ENCODE data around the gene LRRC3. TPM values are rescaled to one million over a fixed set of nuclear protein-coding genes. Genes with fewer than 3 reads are reported as not detected.

The LRRC3 gene
- total RNA-seq, 2 experiments from 2014 or later: 3.0 to 3.5 TPM

DNA sequence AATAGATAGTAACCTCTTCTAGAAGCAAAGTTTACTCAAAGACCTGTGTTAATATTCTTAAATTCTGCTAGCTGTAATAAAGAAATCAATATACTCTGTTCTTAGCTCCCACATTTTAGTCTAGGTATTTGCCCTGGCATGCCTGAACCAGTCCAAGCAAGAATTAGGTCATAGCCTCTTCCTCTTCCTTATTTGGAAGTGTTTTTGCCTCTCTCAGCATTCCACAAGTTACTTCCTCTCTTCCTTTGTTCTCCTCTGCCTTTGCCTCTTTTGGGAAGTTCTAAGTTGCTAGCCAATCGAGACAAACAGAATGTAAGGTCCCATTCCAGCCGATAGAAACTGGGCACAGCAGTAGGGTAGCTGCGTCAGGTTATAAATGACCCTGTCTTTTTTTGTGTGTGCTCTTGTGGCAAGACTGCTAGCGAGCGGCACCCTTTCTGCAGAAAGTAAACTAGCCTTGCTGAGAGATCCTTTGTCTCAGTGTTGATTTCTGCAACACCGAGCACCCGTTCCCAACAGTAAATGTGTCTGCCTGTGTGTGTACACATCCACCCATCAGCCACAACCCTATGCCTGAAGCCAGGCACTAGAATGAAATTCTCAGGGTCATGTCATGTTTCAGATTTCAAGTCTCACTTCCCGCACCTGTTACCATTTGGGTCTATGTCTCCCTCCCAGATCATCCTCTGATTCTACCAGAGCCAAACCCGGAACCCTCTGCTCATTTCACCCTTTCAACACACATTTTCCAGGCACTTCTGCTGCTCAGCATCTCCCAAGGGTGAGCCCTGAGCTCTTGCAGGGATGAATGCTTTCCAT is 37.5 kb downstream of the LRRC3 start:
- ATAC-seq (ENCODE audit: low read depth): no peak
- Mint-ChIP-seq H3K27me3 (peaks cover 18% of the 10 kb centered on the region), H3K27ac (no peak overlapping the region), H3K4me3 (no peak overlapping the region), H3K9me3 (peaks cover 16% of the 10 kb centered on the region), H3K4me1 (peaks cover 10% of the 10 kb centered on the region), H3K36me3 (peaks cover 9% of the 10 kb centered on the region)
- POLR2A ChIA-PET: no interaction called here
- DNase-seq: no peak

DNA sequence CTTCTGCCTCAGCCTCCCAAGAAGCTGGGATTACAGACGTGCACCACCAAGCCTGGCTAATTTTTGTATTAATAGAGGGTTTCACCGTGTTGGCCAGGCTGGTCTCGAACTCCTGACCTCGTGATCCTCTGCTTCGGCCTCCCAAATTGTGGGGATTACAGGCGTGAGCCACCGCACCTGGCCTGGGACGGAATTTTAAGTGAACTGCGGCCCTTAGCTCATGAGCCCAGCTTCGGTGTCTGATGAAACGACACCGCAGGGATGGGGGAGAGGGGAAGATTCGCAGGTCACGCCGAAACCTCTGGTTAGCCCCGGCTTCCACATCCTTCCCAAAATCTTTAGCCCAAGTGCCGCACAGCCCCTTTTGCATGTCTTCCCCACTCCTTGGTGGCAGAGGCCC is 39.1 kb downstream of the LRRC3 start:
- Mint-ChIP-seq H3K27ac (no peak overlapping the region), H3K36me3 (peaks cover 9% of the 10 kb centered on the region), H3K4me3 (no peak overlapping the region), H3K9me3 (peaks cover 16% of the 10 kb centered on the region), H3K27me3 (peaks cover 19% of the 10 kb centered on the region), H3K4me1 (peaks cover 10% of the 10 kb centered on the region)
- ATAC-seq (ENCODE audit: low read depth) (no peak), DNase-seq (no peak)
- POLR2A ChIA-PET: interaction anchor here (0.6 kb wide), 1 partner anchor 515 kb away, joined by 4 read pairs; no protein-coding TSS in a partner anchor

DNA sequence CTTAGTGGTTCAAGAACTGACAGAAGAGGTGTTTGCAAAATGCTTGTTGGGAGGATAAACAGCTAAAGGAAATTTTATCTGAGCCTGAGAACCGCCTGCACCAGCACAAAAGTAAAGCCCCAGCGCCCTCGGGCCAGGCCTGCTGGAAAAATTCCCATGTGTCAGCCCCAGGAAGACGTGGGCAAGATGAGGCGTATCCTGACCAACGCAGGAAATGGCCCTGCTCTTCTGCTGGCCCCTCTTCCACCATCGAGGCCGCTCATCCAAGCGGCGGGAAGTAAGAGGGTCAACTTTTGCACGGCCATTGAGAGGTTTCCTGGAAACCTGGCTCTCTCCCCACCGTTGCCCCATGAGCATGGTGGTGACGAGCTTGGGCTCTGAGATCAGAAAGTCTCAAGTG is 39.6 kb downstream of the LRRC3 start:
- POLR2A ChIA-PET: interaction anchor here (0.6 kb wide), 1 partner anchor 515 kb away, joined by 4 read pairs; no protein-coding TSS in a partner anchor
- H3K27ac Mint-ChIP-seq: no peak overlapping the region
- no peak overlapping the region for H3K4me3 Mint-ChIP-seq
- H3K27me3 Mint-ChIP-seq: peaks cover 17% of the 10 kb centered on the region
- DNase-seq (no peak), ATAC-seq (ENCODE audit: low read depth) (no peak)
- H3K9me3 Mint-ChIP-seq: peaks cover 16% of the 10 kb centered on the region
- H3K4me1 Mint-ChIP-seq: peaks cover 9% of the 10 kb centered on the region
- peaks cover 9% of the 10 kb centered on the region for H3K36me3 Mint-ChIP-seq

DNA sequence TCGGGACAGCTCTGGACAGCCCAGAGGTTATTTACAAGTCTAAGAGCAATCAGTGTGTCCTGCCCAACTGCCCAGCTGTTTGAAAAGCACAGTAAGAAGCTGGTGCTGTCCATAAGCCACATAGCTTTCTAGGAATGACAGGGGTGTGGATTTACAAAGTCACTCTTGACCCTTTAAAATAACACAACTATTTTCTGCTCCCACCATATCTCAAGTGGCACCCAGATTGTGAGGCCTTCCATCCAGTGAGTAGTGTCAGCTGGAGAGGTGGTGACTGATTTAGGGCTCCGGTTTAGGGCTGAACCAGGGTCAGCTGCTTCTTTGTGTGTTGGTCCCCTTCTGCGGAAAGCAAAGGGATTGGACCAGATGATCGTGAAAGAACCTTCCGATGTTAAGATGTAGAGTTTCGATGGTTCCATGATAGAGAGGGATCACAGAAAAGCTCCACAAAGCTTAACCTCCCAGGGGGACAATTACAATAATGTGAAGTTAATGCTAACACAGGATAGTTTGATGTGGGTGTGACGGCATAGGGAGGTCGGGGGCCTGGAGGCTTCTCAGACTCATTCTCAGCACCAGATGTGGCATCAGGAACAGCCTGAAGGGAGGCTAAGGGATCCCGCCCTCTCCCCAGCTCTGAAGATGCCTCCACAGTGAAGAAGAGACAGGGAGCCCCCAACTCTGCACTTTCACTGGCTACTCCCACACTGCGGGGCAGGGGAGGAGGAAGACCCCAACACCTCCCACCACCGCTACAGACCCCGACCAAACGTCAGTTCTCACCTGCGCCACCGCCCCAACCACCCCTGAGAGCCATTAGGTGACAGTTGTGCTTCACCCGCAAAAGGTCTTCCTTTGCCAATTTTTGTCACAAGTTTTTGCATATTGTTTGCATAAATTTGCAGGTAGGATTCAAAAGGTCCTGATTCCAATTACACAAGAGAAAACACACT is 40.6 kb downstream of the LRRC3 start:
- Mint-ChIP-seq H3K36me3 (peaks cover 9% of the 10 kb centered on the region), H3K4me3 (no peak overlapping the region), H3K27ac (no peak overlapping the region), H3K27me3 (peaks cover 13% of the 10 kb centered on the region), H3K9me3 (peaks cover 16% of the 10 kb centered on the region), H3K4me1 (peaks cover 8% of the 10 kb centered on the region)
- POLR2A ChIA-PET: no interaction called here
- ATAC-seq (ENCODE audit: low read depth) (no peak), DNase-seq (no peak)

DNA sequence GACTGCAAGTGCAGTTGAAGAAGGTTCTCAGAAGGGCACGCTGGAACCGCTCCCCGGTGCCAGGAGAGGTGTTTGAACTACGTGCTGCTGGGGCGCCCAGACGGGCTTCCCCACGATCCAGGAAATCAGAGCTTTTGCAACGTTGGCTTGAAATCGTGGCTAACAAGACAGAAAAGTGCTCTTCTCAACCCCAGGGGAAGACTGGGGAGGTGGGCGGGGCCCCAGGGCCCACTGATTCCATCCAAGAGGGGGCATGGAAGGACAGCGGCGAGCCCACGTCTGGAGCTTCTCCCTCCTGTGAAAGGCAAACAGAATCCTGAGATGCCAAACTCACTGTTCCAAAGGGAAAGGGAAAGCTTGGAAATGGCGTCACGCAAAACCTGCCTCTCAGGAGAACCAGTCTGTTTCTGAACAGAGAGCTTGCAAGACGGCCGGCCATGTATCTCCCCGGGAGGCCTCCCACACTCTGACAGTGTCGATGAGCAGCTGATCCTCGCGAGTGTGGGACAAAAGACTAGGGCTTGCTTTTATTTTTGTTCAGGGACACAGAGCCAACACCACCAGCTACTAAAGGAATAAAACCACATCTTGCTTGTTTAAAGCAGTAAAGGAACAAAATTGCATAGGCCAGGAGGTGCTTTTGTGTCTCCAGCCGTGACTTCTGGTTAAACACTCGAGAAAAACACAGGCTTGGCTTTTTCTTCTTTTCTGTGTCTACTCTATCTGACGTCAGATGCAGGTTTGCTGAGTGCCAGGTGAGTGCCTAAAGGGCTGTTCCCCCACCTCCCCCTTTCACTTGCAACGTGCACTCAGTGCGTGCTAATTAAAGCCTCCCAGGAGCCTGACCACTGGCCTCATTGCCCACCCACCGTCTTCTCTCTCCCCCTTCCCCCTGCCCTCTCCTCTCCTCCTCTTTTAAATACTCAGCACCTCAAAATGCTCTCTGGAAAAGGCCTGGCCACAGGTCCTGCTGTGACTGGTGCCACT is 41.5 kb downstream of the LRRC3 start:
- Mint-ChIP-seq H3K27ac (no peak overlapping the region), H3K9me3 (peaks cover 14% of the 10 kb centered on the region), H3K4me3 (no peak overlapping the region), H3K36me3 (peaks cover 5% of the 10 kb centered on the region), H3K27me3 (peaks cover 13% of the 10 kb centered on the region), H3K4me1 (peaks cover 8% of the 10 kb centered on the region)
- POLR2A ChIA-PET: no interaction called here
- no peak for DNase-seq
- ATAC-seq (ENCODE audit: low read depth): no peak

DNA sequence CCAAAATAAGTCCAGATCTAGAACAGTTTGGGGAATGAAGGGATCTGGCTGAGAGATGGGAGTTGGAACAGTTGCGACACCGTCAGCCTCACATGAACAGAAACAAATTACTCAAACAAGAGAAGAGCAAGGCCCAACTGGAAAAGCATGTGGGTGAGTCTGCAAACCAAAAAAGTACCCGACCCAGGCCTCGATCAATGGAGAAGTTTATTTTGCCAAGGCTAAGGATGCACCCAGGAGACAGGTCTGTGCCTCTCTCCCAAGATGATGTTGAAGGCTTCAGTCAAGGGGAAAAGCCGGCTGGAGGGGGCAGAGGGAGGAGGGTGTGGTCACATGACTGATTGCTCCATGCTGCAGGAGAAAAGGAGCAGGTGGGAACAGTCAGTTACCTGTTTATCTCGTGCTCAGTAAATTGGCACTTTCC is 42.4 kb downstream of the LRRC3 start:
- Mint-ChIP-seq H3K27me3 (peaks cover 13% of the 10 kb centered on the region), H3K27ac (no peak overlapping the region), H3K9me3 (peaks cover 6% of the 10 kb centered on the region), H3K36me3 (peaks cover under 1% of the 10 kb centered on the region), H3K4me1 (peaks cover 6% of the 10 kb centered on the region), H3K4me3 (no peak overlapping the region)
- no peak for ATAC-seq (ENCODE audit: low read depth)
- POLR2A ChIA-PET: no interaction called here
- no peak for DNase-seq

DNA sequence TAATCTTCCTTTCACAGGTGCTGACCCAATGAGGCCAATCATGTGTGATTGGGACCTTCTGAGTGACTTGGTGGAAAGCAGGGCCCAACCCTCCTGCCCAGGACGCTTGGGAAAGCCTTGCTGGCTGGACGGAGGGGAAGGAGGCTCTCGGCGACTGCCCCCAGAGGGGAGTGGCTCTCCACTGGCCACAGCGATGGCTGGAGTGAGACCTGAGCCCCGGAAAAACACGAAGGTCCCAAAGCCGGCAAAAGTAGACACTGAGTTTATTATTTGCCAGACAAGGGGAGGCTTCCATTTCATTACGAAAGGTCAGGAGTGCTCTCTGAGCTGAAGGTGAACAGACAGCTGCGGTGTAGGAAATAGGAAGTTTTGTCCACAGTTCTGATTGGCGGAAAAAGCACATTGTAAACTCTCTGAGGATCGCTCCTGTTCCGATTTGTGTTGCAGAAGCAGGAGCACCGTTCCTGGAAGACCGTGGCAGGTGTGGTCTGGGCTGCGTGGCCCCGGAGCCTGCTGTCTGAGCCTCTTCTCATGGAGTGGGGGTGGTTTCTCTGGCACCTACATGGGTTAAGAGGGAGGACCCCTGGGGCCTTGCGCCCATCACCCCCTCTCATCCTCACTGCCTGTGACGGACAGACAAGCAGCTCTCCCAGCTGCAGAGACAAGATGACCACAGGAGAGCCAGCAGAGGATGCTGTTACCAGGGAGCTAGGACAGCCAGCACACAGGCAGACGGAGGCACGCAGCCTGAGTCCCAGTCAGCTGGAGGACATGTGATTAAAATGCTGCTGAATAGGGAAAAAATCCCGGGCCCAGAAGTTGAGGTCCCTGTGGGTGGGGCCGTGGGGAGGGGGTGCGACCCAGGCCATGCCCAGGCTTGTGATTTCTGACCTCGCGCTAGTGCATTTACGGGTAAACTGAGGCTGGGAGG is 43.2 kb downstream of the LRRC3 start:
- no peaks in the 10 kb centered on the region for H3K36me3 Mint-ChIP-seq
- H3K9me3 Mint-ChIP-seq: peaks cover 1% of the 10 kb centered on the region
- POLR2A ChIA-PET: no interaction called here
- H3K27ac Mint-ChIP-seq: no peak overlapping the region
- no peak for ATAC-seq (ENCODE audit: low read depth)
- peaks cover 6% of the 10 kb centered on the region for H3K4me1 Mint-ChIP-seq
- H3K27me3 Mint-ChIP-seq: peaks cover 13% of the 10 kb centered on the region
- H3K4me3 Mint-ChIP-seq: no peak overlapping the region
- no peak for DNase-seq

DNA sequence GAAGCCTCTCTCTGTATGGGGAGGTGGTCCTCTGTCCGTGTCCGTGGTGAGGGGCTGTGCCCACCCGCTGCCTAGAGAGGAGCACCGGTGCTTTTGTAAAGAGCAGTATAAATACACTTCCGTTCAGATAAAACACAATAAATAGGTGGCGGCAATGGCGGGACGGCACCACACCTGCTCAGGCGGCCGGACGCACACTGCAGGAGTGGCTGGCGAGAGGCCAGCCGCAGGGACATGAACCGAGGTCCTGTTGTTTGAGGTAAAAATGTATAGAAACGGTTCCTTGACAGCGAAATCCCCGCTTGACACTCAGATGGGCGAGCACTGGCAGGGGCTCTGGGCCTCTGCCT is 43.9 kb downstream of the LRRC3 start:
- ATAC-seq (ENCODE audit: low read depth) (no peak), DNase-seq (no peak)
- Mint-ChIP-seq H3K4me3 (no peak overlapping the region), H3K4me1 (peaks cover 11% of the 10 kb centered on the region), H3K9me3 (peaks cover 1% of the 10 kb centered on the region), H3K27me3 (peaks cover 13% of the 10 kb centered on the region), H3K27ac (no peak overlapping the region), H3K36me3 (no peaks in the 10 kb centered on the region)
- POLR2A ChIA-PET: no interaction called here

DNA sequence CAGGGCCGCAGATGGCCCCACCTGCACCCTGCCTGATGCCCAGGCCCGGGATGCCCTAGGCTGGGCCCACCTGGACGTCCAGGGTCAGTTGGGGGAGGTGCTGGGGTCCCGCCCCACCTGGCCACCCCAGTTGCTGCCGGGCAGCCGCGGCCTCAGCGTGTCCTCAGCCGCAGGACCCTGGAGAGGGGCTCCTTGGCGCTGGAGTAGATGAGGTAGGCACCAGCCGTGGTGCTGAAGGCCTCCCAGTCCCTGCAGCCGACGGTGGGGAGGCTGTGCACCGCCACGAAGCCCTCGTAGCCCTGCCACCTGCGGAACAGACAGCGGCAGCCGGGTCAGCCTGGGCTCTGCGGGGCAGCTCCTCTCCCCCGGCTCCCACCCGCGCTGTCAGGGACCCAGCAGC is 44.3 kb downstream of the LRRC3 start:
- H3K36me3 Mint-ChIP-seq: no peaks in the 10 kb centered on the region
- peaks cover 1% of the 10 kb centered on the region for H3K9me3 Mint-ChIP-seq
- POLR2A ChIA-PET: no interaction called here

DNA sequence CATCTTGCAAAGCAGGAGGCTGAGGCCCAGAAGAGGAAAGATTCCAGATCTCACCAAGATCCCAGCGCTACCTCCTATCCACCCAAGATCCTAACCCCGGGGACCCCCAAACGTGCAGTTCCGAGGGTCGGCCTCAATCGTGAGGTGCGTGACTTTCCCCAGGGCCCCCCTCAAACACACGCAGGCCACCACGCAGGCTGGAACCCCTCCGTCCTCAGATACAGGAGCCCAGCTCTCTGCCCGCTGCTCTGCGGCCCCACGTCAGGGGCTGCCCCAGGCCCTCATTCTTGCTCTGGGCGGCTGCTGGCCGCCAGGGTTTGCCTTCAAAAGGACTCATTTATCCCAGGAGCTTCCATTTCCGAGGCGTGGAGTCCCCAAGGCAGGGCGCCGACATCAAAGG is 44.8 kb downstream of the LRRC3 start:
- H3K36me3 Mint-ChIP-seq: no peaks in the 10 kb centered on the region
- H3K4me3 Mint-ChIP-seq: no peak overlapping the region
- DNase-seq (no peak), ATAC-seq (ENCODE audit: low read depth) (no peak)
- peaks cover 1% of the 10 kb centered on the region for H3K9me3 Mint-ChIP-seq
- H3K27me3 Mint-ChIP-seq: peaks cover 13% of the 10 kb centered on the region
- POLR2A ChIA-PET: no interaction called here
- no peak overlapping the region for H3K27ac Mint-ChIP-seq
- peaks cover 12% of the 10 kb centered on the region for H3K4me1 Mint-ChIP-seq

More for the DNA sequence above, 44.3 kb downstream of the LRRC3 start:
- no peak overlapping the region for H3K27ac Mint-ChIP-seq
- H3K27me3 Mint-ChIP-seq: peaks cover 13% of the 10 kb centered on the region
- H3K4me1 Mint-ChIP-seq: peaks cover 12% of the 10 kb centered on the region
- ATAC-seq (ENCODE audit: low read depth) (no peak), DNase-seq (no peak)
- H3K4me3 Mint-ChIP-seq: no peak overlapping the region

DNA sequence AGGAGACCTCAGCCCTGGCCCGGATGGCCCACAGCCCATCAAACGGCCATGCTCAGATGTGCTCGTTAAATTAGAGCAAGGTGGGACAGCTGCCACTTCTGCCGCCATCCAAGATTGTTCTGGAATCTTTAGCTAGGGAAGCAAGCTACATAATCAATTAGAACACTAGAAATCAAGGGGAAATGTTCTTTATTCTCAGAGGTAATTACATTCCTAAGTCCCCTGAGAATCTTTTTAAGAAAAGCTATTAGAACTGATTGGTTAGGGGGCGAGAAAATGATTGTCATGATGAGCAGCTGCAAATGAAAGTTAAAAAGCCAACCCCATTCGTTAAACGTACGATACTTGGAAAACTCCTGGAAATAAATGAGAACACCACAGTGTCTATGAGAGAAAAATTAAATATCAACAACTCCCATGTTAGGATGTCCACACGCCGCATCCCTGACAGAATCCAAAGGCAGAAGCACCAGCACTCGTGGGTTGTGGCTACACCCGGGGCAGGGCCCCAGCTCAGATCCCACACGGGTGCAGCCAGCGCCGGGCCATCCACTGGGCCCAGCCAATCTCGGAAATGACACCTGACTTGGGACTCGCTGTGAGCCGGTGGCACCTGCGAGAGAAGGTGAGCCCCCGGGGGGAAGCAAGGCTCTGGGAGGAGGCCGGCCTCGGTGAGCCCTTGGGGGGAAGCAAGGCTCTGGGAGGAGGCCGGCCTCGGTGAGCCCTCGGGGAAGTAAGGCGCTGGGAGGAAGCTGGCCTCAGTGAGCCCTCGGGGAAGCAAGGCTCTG is 47.1 kb downstream of the LRRC3 start:
- POLR2A ChIA-PET: interaction anchor here (0.6 kb wide), 1 partner anchor 296 kb away, joined by 3 read pairs; no protein-coding TSS in a partner anchor
- Mint-ChIP-seq H3K27me3 (peaks cover 6% of the 10 kb centered on the region), H3K4me3 (no peak overlapping the region), H3K36me3 (no peaks in the 10 kb centered on the region), H3K4me1 (peaks cover 10% of the 10 kb centered on the region), H3K27ac (no peak overlapping the region), H3K9me3 (no peaks in the 10 kb centered on the region)
- ATAC-seq (ENCODE audit: low read depth) (no peak), DNase-seq (no peak)

All from activated naive CD8-positive, alpha-beta T cell treated with anti-CD3 and anti-CD28 coated beads, Interleukin-2, amount 10 ng/mL, durations not matched to agents 7 days and 5 days (primary cell).